ENCODE measurements around the gene FA2H. TPM values are rescaled to one million over a fixed set of nuclear protein-coding genes. Genes with fewer than 3 reads are reported as not detected.

Gene FA2H
- total and polyA plus RNA-seq, 12 donors, result 0.17 to 6.1 (median 0.33) TPM; not detected in 5

DNA sequence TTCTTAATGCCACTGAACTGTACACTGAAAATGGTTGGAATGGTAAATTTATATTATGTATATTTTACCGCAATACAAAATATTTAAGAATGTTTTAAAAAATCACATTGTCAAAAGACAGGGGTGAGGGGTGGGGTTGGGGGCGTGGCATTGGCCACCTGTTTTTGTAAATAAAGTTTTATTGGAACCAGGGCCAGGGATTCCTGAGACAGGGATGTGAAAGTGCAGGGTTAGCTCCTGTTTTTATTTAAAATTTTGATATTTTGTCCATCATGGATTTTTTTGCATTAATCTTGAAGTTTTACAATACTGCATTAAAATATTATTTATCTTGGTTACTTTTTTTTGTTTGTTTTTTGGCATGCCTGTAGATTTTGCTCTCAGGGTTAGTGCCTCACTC lies 2.3 kb upstream of the FA2H start:
- DNase-seq, result no peak
- intact Hi-C loops (cut with DNase I), result loop anchor here in 1 of 2 donors (10.0 kb wide), 1 partner anchor 62 kb away; no protein-coding TSS in a partner anchor

DNA sequence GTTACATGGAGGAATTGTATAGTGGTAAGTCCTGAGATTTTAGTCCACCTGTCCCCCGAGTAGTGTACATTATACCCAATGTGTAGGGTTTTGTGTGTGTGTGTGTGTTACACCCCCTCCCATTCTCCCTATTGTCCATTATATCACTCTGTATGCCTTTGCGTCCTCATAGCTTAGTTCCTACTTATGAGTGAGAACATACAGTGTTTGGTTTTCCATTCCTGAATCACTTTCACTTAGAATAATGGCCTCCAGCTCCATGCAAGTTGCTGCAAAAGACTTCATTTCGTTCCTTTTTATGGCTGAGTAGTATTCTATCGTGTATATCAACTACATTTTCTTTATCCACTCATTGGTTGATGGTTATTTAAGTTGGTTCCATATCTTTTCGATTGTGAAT lies 635 bp upstream of the FA2H start:
- intact Hi-C loops (cut with DNase I), result loop anchor here in 1 of 2 donors (10.0 kb wide), 1 partner anchor 60 kb away; no protein-coding TSS in a partner anchor
- H3K27me3 ChIP-seq, result no peaks in the 10 kb centered on the region
- H3K4me1 ChIP-seq (replicated peaks in 1 of 2), result peaks cover 6 to 15% of the 10 kb centered on the region in 2 donors
- H3K36me3 ChIP-seq (replicated peaks in 1 of 2), result no peaks in the 10 kb centered on the region
- 63 to 70% (median 69%) methylated on average over 5 of the region's 5 CpGs for WGBS, 4 donors
- no peaks in the 10 kb centered on the region for H3K9me3 ChIP-seq (replicated peaks in 1 of 3)
- no peak overlapping the region for H3K27ac ChIP-seq
- TF ChIP-seq, protein P1, sequence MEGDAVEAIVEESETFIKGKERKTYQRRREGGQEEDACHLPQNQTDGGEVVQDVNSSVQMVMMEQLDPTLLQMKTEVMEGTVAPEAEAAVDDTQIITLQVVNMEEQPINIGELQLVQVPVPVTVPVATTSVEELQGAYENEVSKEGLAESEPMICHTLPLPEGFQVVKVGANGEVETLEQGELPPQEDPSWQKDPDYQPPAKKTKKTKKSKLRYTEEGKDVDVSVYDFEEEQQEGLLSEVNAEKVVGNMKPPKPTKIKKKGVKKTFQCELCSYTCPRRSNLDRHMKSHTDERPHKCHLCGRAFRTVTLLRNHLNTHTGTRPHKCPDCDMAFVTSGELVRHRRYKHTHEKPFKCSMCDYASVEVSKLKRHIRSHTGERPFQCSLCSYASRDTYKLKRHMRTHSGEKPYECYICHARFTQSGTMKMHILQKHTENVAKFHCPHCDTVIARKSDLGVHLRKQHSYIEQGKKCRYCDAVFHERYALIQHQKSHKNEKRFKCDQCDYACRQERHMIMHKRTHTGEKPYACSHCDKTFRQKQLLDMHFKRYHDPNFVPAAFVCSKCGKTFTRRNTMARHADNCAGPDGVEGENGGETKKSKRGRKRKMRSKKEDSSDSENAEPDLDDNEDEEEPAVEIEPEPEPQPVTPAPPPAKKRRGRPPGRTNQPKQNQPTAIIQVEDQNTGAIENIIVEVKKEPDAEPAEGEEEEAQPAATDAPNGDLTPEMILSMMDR (IDR thresholded peaks at IDR 0.05), result no peak
- TF ChIP-seq POLR2A (IDR thresholded peaks at IDR 0.05), result no peak
- no peak for DNase-seq
- H3K4me3 ChIP-seq, result peak overlapping the region in 1 of 4 donors; percentile 61

More for the DNA sequence above, 2.3 kb upstream of the FA2H start:
- H3K4me1 ChIP-seq (replicated peaks in 1 of 2), result peaks cover 6 to 15% of the 10 kb centered on the region in 2 donors
- no peak overlapping the region for H3K27ac ChIP-seq
- H3K36me3 ChIP-seq (replicated peaks in 1 of 2), result no peaks in the 10 kb centered on the region
- TF ChIP-seq, protein P1 (IDR thresholded peaks at IDR 0.05), result no peak
- no peak for TF ChIP-seq POLR2A (IDR thresholded peaks at IDR 0.05)
- H3K4me3 ChIP-seq, result no peak overlapping the region
- WGBS, 4 donors, result 85 to 92% (median 90%) methylated on average over 2 of the region's 2 CpGs
- no peaks in the 10 kb centered on the region for H3K9me3 ChIP-seq (replicated peaks in 1 of 3)
- H3K27me3 ChIP-seq, result no peaks in the 10 kb centered on the region

DNA sequence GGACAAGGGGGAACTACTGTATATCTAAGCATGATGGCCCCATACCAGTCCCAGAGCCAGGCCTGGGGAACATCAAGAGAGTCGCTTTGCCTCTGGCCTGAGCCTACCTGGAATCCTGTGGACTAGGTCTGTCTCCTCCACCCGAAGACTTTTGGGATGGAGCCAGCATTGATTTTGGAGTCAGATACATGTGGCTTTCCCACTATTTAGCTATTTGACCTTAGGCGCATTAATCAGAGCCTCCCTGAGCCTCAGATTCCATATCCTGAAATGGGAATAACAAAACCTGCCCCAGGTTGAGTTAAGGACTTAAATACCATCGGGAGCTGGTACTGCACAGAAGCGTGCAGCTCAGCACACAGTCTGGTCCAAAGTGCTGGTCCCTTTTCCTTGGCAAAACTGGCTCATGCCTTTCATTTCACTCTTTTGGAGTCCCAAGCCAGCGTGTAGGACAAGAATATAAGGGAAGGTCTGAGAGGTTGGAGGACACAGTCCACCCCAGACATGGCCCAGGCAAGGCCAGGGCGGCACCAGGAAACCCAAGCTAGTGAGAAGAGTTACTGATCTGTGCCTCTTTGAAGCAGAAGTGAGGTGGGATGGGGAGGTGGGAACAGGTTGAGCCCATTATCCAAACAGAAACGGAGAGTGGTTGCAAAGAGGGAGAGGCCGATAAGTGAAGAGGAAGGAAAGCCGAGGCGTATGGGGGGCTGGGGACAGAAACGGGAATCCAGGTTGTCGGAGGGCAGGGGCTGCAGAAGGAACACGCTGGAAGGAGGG lies 986 bp downstream of the FA2H start:
- DNase-seq, result no peak
- TF ChIP-seq POLR2A (IDR thresholded peaks at IDR 0.05), result no peak
- TF ChIP-seq, protein P1 (IDR thresholded peaks at IDR 0.05), result no peak
- Histone ChIP-seq H3K9me3 (replicated peaks in 1 of 3) (no peaks in the 10 kb centered on the region), H3K36me3 (replicated peaks in 1 of 2) (no peaks in the 10 kb centered on the region), H3K4me3 (no peak overlapping the region), H3K4me1 (replicated peaks in 1 of 2) (peaks cover 6 to 15% of the 10 kb centered on the region in 2 donors), H3K27me3 (no peaks in the 10 kb centered on the region), H3K27ac (no peak overlapping the region)
- intact Hi-C loops (cut with DNase I), result loop anchor here in 1 of 2 donors (10.0 kb wide), 1 partner anchor 59 kb away; no protein-coding TSS in a partner anchor
- 60 to 69% (median 64%) methylated on average over 14 of the region's 14 CpGs for WGBS, 4 donors

DNA sequence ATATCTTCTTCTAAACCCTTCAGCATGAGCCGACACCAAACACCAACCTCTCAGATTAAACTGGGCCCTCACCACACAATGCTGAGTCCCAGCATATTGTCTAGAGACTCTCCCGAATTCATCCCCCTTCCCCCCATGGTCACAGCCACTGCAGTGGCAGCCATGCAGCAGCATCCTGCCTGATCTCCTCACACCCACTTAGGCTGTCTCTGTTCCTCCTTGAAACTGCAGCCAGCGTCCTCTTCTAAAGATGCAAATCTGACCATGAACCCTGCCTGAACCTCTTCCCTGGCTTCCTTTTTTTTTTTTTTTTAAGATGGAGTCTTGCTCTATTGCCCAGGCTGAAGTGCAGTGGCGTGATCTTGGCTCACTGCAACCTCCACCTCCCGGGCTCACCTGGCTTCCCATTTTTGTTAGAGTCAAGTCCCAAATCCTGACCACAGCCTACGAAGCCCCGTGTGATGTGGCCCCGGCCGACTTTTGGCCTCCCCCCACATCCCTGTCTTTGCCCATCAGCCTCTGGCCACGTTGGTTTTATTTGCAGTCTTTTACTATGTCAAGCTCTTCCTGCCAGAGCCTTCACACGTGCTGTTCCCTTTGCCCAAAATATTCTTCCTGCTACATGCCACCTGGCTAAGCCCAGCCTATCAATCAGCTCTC lies 2.8 kb downstream of the FA2H start:
- no peak overlapping the region for H3K4me3 ChIP-seq
- no peaks in the 10 kb centered on the region for H3K27me3 ChIP-seq
- H3K36me3 ChIP-seq (replicated peaks in 1 of 2), result no peaks in the 10 kb centered on the region
- intact Hi-C loops (cut with DNase I), result loop anchor here in 1 of 2 donors (10.0 kb wide), 1 partner anchor 57 kb away; no protein-coding TSS in a partner anchor
- H3K9me3 ChIP-seq (replicated peaks in 1 of 3), result no peaks in the 10 kb centered on the region
- WGBS, 4 donors, result 63 to 74% (median 67%) methylated on average over 11 of the region's 11 CpGs
- peaks cover 6 to 15% of the 10 kb centered on the region in 2 donors for H3K4me1 ChIP-seq (replicated peaks in 1 of 2)
- no peak overlapping the region for H3K27ac ChIP-seq
- DNase-seq, result no peak
- TF ChIP-seq POLR2A (IDR thresholded peaks at IDR 0.05), result no peak
